Measurements from ENCODE around the gene PDZK1IP1.

The PDZK1IP1 gene

GRCh38 chr1:47187231-47187925, 2.5 kb downstream of the PDZK1IP1 start:
- Histone ChIP-seq H3K27ac (replicated peaks) (no peak overlapping the region), H3K27me3 (ENCODE audit: insufficient read depth, poor library complexity, severe bottlenecking) (no peaks in the 10 kb centered on the region), H3K4me3 (replicated peaks; ENCODE audit: insufficient read depth, low read length) (no peak overlapping the region)
- no peak for DNase-seq (ENCODE audit: low read depth in 1 of 2, low spot score in 1 of 2)
- TF ChIP-seq, protein P1, sequence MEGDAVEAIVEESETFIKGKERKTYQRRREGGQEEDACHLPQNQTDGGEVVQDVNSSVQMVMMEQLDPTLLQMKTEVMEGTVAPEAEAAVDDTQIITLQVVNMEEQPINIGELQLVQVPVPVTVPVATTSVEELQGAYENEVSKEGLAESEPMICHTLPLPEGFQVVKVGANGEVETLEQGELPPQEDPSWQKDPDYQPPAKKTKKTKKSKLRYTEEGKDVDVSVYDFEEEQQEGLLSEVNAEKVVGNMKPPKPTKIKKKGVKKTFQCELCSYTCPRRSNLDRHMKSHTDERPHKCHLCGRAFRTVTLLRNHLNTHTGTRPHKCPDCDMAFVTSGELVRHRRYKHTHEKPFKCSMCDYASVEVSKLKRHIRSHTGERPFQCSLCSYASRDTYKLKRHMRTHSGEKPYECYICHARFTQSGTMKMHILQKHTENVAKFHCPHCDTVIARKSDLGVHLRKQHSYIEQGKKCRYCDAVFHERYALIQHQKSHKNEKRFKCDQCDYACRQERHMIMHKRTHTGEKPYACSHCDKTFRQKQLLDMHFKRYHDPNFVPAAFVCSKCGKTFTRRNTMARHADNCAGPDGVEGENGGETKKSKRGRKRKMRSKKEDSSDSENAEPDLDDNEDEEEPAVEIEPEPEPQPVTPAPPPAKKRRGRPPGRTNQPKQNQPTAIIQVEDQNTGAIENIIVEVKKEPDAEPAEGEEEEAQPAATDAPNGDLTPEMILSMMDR (IDR thresholded peaks at IDR 0.05; ENCODE audit: insufficient read depth, low read length): no peak
- TF ChIP-seq SPI1 (IDR thresholded peaks at IDR 0.05; ENCODE audit: borderline replicate concordance, low read depth) (no peak), REST (IDR thresholded peaks at IDR 0.05; ENCODE audit: insufficient replicate concordance, low read depth) (no peak), GABPA (IDR thresholded peaks at IDR 0.05; ENCODE audit: low read depth) (no peak), POLR2AphosphoS5 (IDR thresholded peaks at IDR 0.05; ENCODE audit: low read depth) (no peak)

- no peak for DNase-seq (ENCODE audit: low read depth in 1 of 2, low spot score in 1 of 2)
- H3K27ac ChIP-seq (replicated peaks): no peak overlapping the region
Observed at GRCh38 chr1:47186267-47187185, 3.3 kb downstream of the PDZK1IP1 start.

More at GRCh38 chr1:47186267-47187185, 3.3 kb downstream of the PDZK1IP1 start:
- TF ChIP-seq REST (IDR thresholded peaks at IDR 0.05; ENCODE audit: insufficient replicate concordance, low read depth): no peak
- TF ChIP-seq, protein P1 (IDR thresholded peaks at IDR 0.05; ENCODE audit: insufficient read depth, low read length): no peak
- TF ChIP-seq GABPA (IDR thresholded peaks at IDR 0.05; ENCODE audit: low read depth): no peak
- Histone ChIP-seq H3K4me3 (replicated peaks; ENCODE audit: insufficient read depth, low read length) (no peak overlapping the region), H3K27me3 (ENCODE audit: insufficient read depth, poor library complexity, severe bottlenecking) (no peaks in the 10 kb centered on the region)
